Panc1 (cell line): ENCODE data around the gene DPT.

Experiments used
- POLR2AphosphoS5 ChIP-seq: IDR thresholded peaks from 2 replicates; pipeline ENCODE4 v1.6.1; 2012; ENCODE audit warnings: mild to moderate bottlenecking, low read depth, low read length, moderate library complexity
- SIN3A ChIP-seq: IDR thresholded peaks from 2 replicates; pipeline ENCODE4 v1.6.1; 2012; ENCODE audit warnings: low read depth, mild to moderate bottlenecking, low read length, moderate library complexity, borderline replicate concordance; ENCODE audit not compliant: insufficient read depth
- TF ChIP-seq, protein P1 (sequence below): fragments of 450-650 bp; IDR thresholded peaks from 2 replicates; pipeline ENCODE4 v1.5.1; 2017; ENCODE audit warnings: mild to moderate bottlenecking

DNA sequence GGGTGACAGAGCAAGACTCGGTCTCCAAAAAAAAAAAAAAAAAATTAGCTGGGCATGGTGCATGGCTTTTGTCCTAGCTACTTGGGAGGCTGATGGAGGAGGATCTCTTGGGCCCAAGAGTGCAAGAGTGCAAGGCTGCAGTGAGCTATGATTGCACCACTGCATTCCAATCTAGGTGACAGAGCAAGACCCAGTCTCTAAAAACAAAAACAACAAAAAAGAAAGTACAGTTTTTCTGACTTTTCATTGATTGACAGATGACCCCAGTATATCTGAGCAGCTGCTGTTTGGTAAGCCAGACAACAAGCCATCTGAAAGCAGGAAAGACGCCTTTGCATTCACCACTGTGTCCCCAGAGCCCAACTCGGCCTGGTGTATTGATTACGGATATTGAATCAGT, 10.9 kb upstream of the DPT start:
- TF ChIP-seq, protein P1, sequence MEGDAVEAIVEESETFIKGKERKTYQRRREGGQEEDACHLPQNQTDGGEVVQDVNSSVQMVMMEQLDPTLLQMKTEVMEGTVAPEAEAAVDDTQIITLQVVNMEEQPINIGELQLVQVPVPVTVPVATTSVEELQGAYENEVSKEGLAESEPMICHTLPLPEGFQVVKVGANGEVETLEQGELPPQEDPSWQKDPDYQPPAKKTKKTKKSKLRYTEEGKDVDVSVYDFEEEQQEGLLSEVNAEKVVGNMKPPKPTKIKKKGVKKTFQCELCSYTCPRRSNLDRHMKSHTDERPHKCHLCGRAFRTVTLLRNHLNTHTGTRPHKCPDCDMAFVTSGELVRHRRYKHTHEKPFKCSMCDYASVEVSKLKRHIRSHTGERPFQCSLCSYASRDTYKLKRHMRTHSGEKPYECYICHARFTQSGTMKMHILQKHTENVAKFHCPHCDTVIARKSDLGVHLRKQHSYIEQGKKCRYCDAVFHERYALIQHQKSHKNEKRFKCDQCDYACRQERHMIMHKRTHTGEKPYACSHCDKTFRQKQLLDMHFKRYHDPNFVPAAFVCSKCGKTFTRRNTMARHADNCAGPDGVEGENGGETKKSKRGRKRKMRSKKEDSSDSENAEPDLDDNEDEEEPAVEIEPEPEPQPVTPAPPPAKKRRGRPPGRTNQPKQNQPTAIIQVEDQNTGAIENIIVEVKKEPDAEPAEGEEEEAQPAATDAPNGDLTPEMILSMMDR = no peak
- no peak for TF ChIP-seq POLR2AphosphoS5
- TF ChIP-seq SIN3A = no peak
